HG03571 (cell line): ENCODE results near the gene RAD52.

ENCODE experiments used
- ATAC-seq: cut with Tn5 transposase; IDR thresholded peaks from one replicate; pipeline ENCODE4 v1.9.1; 2021; ENCODE audit not compliant: unreplicated experiment

The RAD52 gene

DNA sequence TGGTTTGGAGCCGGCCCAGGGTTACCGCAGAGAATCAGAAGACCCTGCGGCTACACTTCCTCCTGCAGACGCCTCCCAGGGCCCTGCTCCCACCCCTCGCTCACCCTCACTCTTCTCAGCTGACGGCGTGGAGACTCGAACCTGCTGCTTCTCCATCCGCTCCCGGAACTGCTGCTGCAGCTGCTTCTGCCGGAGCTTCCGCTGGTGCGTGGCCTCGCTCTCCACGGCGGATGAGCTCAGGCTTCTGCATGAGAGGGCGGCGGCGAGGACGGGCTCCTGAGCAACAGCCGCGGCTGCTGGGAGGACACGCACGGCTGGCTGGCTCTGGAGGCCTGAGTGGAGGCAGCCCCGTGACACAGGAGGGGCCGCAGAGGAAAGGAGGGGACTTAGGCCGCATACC lies 33.3 kb downstream of the RAD52 start:
- no peak for ATAC-seq

- no peak for ATAC-seq
Observed at GRCh38 chr12:915090-915489, 34.4 kb downstream of the RAD52 start.

- ATAC-seq, result no peak
Observed at GRCh38 chr12:913919-914698, 35.4 kb downstream of the RAD52 start.

GRCh38 chr12:912466-913235 lies 36.8 kb downstream of the RAD52 start:
- no peak for ATAC-seq

- ATAC-seq, result no peak
Observed at GRCh38 chr12:911191-911826, 38.2 kb downstream of the RAD52 start.

DNA sequence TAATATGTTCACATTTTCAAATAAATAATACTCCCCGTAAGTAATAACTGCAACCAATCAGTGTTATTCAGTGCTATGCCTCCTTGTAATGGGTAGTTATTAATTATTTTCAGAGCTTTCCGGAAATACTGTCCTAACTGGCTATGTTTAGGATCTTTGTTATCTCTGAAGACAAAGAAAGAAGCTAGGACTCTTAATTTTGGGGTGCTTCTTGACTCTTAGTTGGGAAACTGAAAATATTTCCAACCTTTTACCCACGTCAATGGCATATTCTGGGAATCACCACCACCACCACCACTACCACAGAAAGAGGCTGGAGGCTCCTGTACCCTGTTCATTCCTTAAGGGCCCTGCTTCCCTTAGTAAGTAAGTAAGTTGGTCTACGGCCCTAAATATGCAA lies 39.1 kb downstream of the RAD52 start:
- ATAC-seq, result no peak

GRCh38 chr12:909861-910260 lies 39.6 kb downstream of the RAD52 start:
- ATAC-seq, result no peak

- ATAC-seq, result no peak
Observed at GRCh38 chr12:907413-908185, 41.9 kb downstream of the RAD52 start.

DNA sequence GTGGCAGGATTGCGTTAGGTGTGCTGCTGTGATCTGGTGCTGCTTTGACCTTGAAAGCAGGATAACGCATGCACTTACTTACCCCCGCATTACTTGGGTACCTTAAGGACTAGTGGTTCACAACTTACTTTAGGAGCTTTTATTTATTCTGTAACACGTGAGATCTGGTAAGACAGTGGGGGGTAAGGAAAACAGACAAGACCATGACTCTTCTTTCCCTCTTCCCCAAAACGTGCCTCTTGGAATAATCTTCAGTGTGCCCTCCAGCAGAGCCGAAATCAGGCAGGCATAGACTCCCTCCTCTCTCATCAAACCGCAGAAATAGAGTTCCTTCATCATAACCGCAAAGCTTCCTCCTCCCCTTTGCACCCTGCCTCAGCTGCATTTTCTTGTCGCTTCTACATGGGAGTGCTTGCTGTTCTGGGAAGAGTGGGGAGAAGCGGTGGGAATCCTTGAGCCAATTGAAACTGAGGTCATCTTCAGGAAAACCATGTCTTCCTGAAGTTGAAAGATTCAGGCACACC lies 43.4 kb downstream of the RAD52 start:
- ATAC-seq, result no peak

- no peak for ATAC-seq
Observed at GRCh38 chr12:905261-906031, 44.0 kb downstream of the RAD52 start.

DNA sequence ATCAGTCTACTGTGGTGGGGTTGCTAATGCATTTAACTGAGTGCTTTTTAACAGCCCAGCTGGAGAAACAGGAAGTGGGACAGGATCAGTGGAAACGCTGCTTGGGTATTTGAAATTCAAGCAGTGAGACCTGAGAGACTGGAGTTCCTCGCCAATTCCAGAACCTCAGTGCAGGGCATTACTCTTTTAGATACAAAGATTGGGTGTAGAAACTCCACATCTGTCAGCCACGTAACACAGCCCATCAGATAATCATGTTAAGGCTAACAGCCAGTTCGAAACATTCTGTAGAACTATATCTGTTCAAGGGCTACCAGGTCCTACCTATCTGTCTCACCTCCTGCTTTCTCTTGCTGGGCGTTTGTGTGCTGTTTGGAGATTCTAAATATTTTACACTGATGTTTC lies 45.5 kb downstream of the RAD52 start:
- no peak for ATAC-seq

DNA sequence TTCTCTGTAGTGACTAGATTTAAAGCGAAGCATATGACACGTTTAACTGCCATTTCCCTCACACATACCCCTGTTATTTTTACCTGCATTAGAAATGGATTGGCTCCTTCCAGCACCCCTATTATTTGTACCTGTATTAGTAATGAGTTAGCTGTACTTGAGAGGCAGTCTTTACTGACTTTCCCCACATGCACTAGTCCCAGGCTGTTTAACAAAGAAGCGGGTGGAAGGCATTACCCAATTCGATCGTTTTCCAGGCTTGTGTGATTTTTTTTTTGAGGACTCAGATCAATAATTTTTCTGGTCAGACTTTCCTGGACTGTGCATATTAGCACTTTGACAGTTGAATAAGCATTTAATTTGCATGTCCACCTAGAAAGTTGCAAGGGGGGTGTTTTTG lies 46.4 kb downstream of the RAD52 start:
- no peak for ATAC-seq

GRCh38 chr12:902581-902980 lies 46.9 kb downstream of the RAD52 start:
- ATAC-seq, result no peak

- ATAC-seq, result no peak
Observed at GRCh38 chr12:897386-897785, 52.1 kb downstream of the RAD52 start.

DNA sequence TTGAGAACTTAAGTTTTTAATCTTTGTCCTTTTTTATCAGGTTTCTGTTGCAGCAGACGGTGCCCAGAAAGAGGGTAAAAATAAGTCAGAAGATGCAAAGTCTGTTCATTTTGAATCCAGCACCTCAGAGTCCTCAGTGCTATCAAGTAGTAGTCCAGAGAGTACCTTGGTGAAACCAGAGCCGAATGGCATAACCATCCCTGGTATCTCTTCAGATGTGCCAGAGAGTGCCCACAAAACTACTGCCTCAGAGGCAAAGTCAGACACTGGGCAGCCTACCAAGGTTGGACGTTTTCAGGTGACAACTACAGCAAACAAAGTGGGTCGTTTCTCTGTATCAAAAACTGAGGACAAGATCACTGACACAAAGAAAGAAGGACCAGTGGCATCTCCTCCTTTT lies 53.5 kb downstream of the RAD52 start:
- ATAC-seq, result no peak

GRCh38 chr12:894226-894625 lies 55.3 kb downstream of the RAD52 start:
- no peak for ATAC-seq

DNA sequence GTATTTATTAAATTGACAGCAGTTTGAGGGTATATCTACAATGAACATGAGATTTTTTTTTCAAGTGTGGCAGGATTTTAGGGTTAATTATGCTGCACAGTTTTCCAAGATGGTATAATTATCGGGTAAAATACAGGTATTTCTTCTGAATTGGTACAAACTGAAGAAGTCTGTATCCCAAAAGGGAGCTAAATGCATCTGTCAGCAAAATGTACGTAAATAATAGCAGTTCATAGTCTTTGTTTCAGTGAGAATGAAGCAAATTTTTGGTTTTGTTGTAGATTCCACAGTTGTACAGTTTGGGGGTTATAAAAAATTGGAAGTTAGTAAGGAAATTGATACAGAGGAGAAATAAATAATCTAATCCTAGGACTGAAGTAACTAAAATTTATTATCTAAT lies 63.3 kb downstream of the RAD52 start:
- ATAC-seq, result no peak

DNA sequence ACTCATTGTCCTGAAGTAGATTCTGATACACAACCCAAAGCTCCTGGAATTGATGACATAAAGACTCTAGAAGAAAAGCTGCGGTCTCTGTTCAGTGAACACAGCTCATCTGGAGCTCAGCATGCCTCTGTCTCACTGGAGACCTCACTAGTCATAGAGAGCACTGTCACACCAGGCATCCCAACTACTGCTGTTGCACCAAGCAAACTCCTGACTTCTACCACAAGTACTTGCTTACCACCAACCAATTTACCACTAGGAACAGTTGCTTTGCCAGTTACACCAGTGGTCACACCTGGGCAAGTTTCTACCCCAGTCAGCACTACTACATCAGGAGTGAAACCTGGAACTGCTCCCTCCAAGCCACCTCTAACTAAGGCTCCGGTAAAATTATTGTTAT lies 63.8 kb downstream of the RAD52 start:
- ATAC-seq, result no peak

GRCh38 chr12:884746-885414 lies 64.6 kb downstream of the RAD52 start:
- no peak for ATAC-seq

- ATAC-seq, result no peak
Observed at GRCh38 chr12:880656-881055, 68.8 kb downstream of the RAD52 start.
